A549 (cell line): ENCODE results near the gene CACNA1H. TPM values are rescaled to one million over a fixed set of nuclear protein-coding genes. Genes with fewer than 3 reads are reported as not detected.

ENCODE experiments used
- ATAC-seq, 2 experiments: fragments of 200-7000 bp in 1 of 2; fragments of >200 bp in 1 of 2; cut with Nextera tagmentation in 1 of 2; cut with Tn5 transposase in 1 of 2; 3 replicates each; pipeline versions ENCODE4 v1.8.0 to v1.9.1; 2018 to 2020; ENCODE audit warnings: mild to moderate bottlenecking in 1 of 2, moderate library complexity in 1 of 2
- CTCF ChIA-PET: fragments of 300-600 bp; sonication (Branson Sonifier 250); formaldehyde crosslinking; extraction: SDS; loops from one replicate; lab custom pipeline; 2021; ENCODE audit warnings: antibody characterized with exemption, inconsistent platforms; lab: Yijun Ruan, JAX
- POLR2A ChIA-PET: fragments of 350-600 bp; formaldehyde crosslinking; extraction: SDS; loops from one replicate; lab custom pipeline; 2021; ENCODE audit warnings: antibody characterized with exemption, inconsistent platforms; lab: Yijun Ruan, JAX
- DNase-seq, 2 experiments: peaks; one replicate each; pipeline versions ENCODE4 v3.0.0 to v3.0.0-alpha.2; 2011 to 2016; ENCODE audit warnings: low read depth in 1 of 2, low spot score in 1 of 2
- FAIRE-seq: peaks from 2 replicates; lab custom pipeline; 2011; peaks lifted over from hg19 to GRCh38; lab: Jason Lieb, UNC
- H3K27ac ChIP-seq, 2 experiments: fragments of >200 bp; sonication (Bioruptor Twin); formaldehyde crosslinking; 3 replicates each; pipeline ENCODE4 v1.5.1; 2016 to 2017
- H3K4me1 ChIP-seq: fragments of >200 bp; sonication (Bioruptor Twin); formaldehyde crosslinking; 3 replicates; pipeline ENCODE4 v1.6.1; 2016
- H3K4me2 ChIP-seq: fragments of >200 bp; sonication (Bioruptor Twin); formaldehyde crosslinking; 3 replicates; pipeline ENCODE4 v1.6.1; 2016
- H3K4me3 ChIP-seq: fragments of >200 bp; sonication (Bioruptor Twin); formaldehyde crosslinking; 3 replicates; pipeline ENCODE4 v1.5.1; 2016
- H3K9me3 ChIP-seq: fragments of >200 bp; sonication (Bioruptor Twin); formaldehyde crosslinking; 3 replicates; pipeline ENCODE4 v1.6.1; 2016
- CEBPB ChIP-seq, 2 experiments: fragments of >200 bp in 1 of 2; sonication (Bioruptor Twin) in 1 of 2; formaldehyde crosslinking in 1 of 2; IDR thresholded peaks; 2 replicates each; pipeline ENCODE4 v1.6.1; 2012 to 2016
- CHD4 ChIP-seq: fragments of 200-600 bp; sonication (generic); IDR thresholded peaks from 2 replicates; pipeline ENCODE4 v1.6.1; 2016; ENCODE audit warnings: antibody characterized with exemption, mild to moderate bottlenecking, borderline replicate concordance
- EHF ChIP-seq: fragments of 250-450 bp; sonication (Bioruptor Pico); IDR thresholded peaks from 2 replicates; pipeline ENCODE4 v1.5.0; 2020; ENCODE audit warnings: mild to moderate bottlenecking
- ESRRA ChIP-seq: fragments of 150-350 bp; IDR thresholded peaks from 2 replicates; pipeline ENCODE4 v1.6.1; 2014; ENCODE audit warnings: mild to moderate bottlenecking, low read length, borderline replicate concordance
- FOSL2 ChIP-seq, 2 experiments: fragments of 450-650 bp in 1 of 2; fragments of >200 bp in 1 of 2; sonication (Bioruptor Twin) in 1 of 2; formaldehyde crosslinking; IDR thresholded peaks; 2 replicates each; pipeline versions ENCODE4 v1.5.0 to v1.6.1; 2016 to 2020; ENCODE audit warnings: mild to moderate bottlenecking in 1 of 2, moderate library complexity in 1 of 2
- FOXS1 ChIP-seq: fragments of 250-450 bp; sonication (Bioruptor Pico); IDR thresholded peaks from 2 replicates; pipeline ENCODE4 v1.5.0; 2020; ENCODE audit warnings: mild to moderate bottlenecking, moderate library complexity
- HEYL ChIP-seq: fragments of 250-450 bp; sonication (Bioruptor Pico); IDR thresholded peaks from 2 replicates; pipeline ENCODE4 v1.8.0; 2021; ENCODE audit warnings: mild to moderate bottlenecking, moderate library complexity
- HOXB13 ChIP-seq: fragments of 250-450 bp; sonication (Bioruptor Pico); IDR thresholded peaks from 2 replicates; pipeline ENCODE4 v1.5.0; 2020; ENCODE audit warnings: low read depth, mild to moderate bottlenecking, moderate library complexity
- HOXB5 ChIP-seq: fragments of 250-450 bp; sonication (Bioruptor Pico); IDR thresholded peaks from 2 replicates; pipeline ENCODE4 v1.5.0; 2020; ENCODE audit warnings: mild to moderate bottlenecking, moderate library complexity
- JUNB ChIP-seq: fragments of >200 bp; sonication (Bioruptor Twin); formaldehyde crosslinking; IDR thresholded peaks from 2 replicates; pipeline ENCODE4 v1.6.1; 2016
- MAFK ChIP-seq: fragments of 450-650 bp; IDR thresholded peaks from 2 replicates; pipeline ENCODE4 v1.6.1; 2014; ENCODE audit not compliant: partially characterized antibody
- PHF8 ChIP-seq: fragments of 200-600 bp; sonication (generic); IDR thresholded peaks from 2 replicates; pipeline ENCODE4 v1.6.1; 2016; ENCODE audit warnings: low read depth, mild to moderate bottlenecking, antibody characterized with exemption, moderate library complexity, borderline replicate concordance
- POLR2AphosphoS2 ChIP-seq: conservative IDR thresholded peaks from 2 replicates; pipeline ENCODE4 v1.6.1; 2012; ENCODE audit warnings: low read length, improper control_type of control experiment, inconsistent platforms
- RARB ChIP-seq: fragments of 250-450 bp; sonication (Bioruptor Pico); IDR thresholded peaks from 2 replicates; pipeline ENCODE4 v1.8.0; 2021; ENCODE audit warnings: mild to moderate bottlenecking, moderate library complexity
- RNF2 ChIP-seq: fragments of 200-600 bp; sonication (generic); IDR thresholded peaks from 2 replicates; pipeline ENCODE4 v1.6.1; 2016; ENCODE audit warnings: low read depth, mild to moderate bottlenecking, antibody characterized with exemption, moderate library complexity, borderline replicate concordance
- SMC3 ChIP-seq: fragments of >200 bp; sonication (Bioruptor Twin); formaldehyde crosslinking; IDR thresholded peaks from 3 replicates; pipeline ENCODE4 v1.6.1; 2018; ENCODE audit warnings: inconsistent platforms
- TFCP2L1 ChIP-seq: fragments of 250-450 bp; sonication (Bioruptor Pico); IDR thresholded peaks from 2 replicates; pipeline ENCODE4 v1.5.0; 2021; ENCODE audit warnings: mild to moderate bottlenecking
- TP53 ChIP-seq: fragments of 250-450 bp; sonication (Bioruptor Pico); IDR thresholded peaks from 2 replicates; pipeline ENCODE4 v1.5.0; 2021; ENCODE audit warnings: mild to moderate bottlenecking, moderate library complexity
- ZC3H11A ChIP-seq: fragments of 450-650 bp; IDR thresholded peaks from 2 replicates; pipeline ENCODE4 v1.6.1; 2014; ENCODE audit warnings: antibody characterized with exemption, mild to moderate bottlenecking
- ZNF302 ChIP-seq: fragments of 250-450 bp; sonication (Bioruptor Pico); IDR thresholded peaks from 2 replicates; pipeline ENCODE4 v1.9.0; 2021; ENCODE audit warnings: inconsistent platforms, mild to moderate bottlenecking, moderate library complexity
- WGBS: methylation state at CpG from one replicate; pipeline ENCODE4 v1.1.6; 2017; ENCODE audit errors: missing lambda C conversion rate; 5-methylcytosine and 5-hydroxymethylcytosine counted together
- polyA plus RNA-seq, 4 experiments: library from polyadenylated mRNA; depleted of rRNA in 3 of 4; stranded (reverse); fragments of >200 nt; fragmentation: RNase III in 1 of 4; extraction: RNeasy Plus Mini Kit Qiagen cat#74134 plus additional on column Dnase treatment in 1 of 4; gene quantifications; 2 replicates in 3 of 4; 3 replicates in 1 of 4; pipeline ENCODE4 v1.2.3, GENCODE V29; 2011 to 2017
- TF ChIP-seq, protein P1 (sequence below): fragments of >200 bp; sonication (Bioruptor Twin); formaldehyde crosslinking; IDR thresholded peaks from 3 replicates; pipeline ENCODE4 v1.6.1; 2016
- TF ChIP-seq, protein P2 (sequence below): fragments of >200 bp; sonication (Bioruptor Twin); formaldehyde crosslinking; IDR thresholded peaks from 3 replicates; pipeline ENCODE4 v1.5.1; 2016
- TF ChIP-seq, protein P3 (sequence below): fragments of 450-650 bp; IDR thresholded peaks from 2 replicates; pipeline ENCODE4 v1.6.1; 2014; ENCODE audit warnings: antibody characterized with exemption
- TF ChIP-seq, protein P4 (sequence below): fragments of 150-350 bp; IDR thresholded peaks from 2 replicates; pipeline ENCODE4 v1.6.1; 2014; ENCODE audit warnings: low read depth, mild to moderate bottlenecking, low read length

Gene CACNA1H
- polyA plus RNA-seq, 2 of the 4 experiments (the other 2 are of a cell fraction) = 7.2 to 15.8 TPM

DNA sequence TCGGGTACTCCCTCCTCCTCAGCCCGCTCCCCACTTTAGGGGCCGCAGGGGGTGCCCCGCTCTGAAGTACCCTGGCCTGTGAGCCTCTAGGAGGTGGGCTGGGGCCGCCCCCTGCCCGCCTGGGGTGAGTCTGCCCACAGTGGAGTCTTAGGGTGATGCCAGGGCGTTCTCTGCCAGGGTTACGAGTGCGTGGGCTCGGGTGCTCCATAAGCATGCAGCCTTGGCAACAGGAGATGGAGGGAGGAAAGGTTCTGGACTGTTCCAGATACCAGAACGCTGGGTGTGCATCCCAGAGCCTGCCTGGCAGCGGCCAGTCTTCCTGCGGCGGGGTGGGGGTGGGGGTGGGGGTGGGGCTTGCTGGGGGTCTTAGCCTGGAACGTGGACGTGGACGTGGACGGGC, 15.9 kb downstream of the CACNA1H start:
- ATAC-seq (no peak), DNase-seq (no peak), FAIRE-seq (no peak)
- no peak overlapping the region for H3K27ac ChIP-seq
- H3K4me3 ChIP-seq = no peak overlapping the region
- H3K4me1 ChIP-seq = peaks cover 11% of the 10 kb centered on the region
- ChIA-PET POLR2A (no interaction called here), CTCF (interaction anchor here (4.5 kb wide), 1 partner anchor 12 kb away, joined by 30 read pairs; no protein-coding TSS in a partner anchor)
- TF ChIP-seq RNF2 = no peak
- TF ChIP-seq SMC3 = no peak
- no peak for TF ChIP-seq FOXS1 (CRISPR knock-in tag)
- TF ChIP-seq ZC3H11A = no peak
- TF ChIP-seq JUNB = no peak
- TF ChIP-seq HEYL (CRISPR knock-in tag) = no peak
- TF ChIP-seq HOXB13 (CRISPR knock-in tag) = no peak
- TF ChIP-seq ZNF302 (CRISPR knock-in tag) = no peak
- TF ChIP-seq, protein P1, sequence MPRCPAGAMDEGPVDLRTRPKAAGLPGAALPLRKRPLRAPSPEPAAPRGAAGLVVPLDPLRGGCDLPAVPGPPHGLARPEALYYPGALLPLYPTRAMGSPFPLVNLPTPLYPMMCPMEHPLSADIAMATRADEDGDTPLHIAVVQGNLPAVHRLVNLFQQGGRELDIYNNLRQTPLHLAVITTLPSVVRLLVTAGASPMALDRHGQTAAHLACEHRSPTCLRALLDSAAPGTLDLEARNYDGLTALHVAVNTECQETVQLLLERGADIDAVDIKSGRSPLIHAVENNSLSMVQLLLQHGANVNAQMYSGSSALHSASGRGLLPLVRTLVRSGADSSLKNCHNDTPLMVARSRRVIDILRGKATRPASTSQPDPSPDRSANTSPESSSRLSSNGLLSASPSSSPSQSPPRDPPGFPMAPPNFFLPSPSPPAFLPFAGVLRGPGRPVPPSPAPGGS = no peak
- TF ChIP-seq FOSL2 (IDR thresholded peaks at IDR 0.05) = no peak
- no peak for TF ChIP-seq FOSL2 (CRISPR knock-in tag; IDR thresholded peaks at IDR 0.05)
- TF ChIP-seq CHD4 = no peak
- no peak for TF ChIP-seq POLR2AphosphoS2
- TF ChIP-seq MAFK = no peak
- no peak for TF ChIP-seq RARB (CRISPR knock-in tag)
- no peak overlapping the region for H3K4me2 ChIP-seq
- no peaks in the 10 kb centered on the region for H3K9me3 ChIP-seq
- WGBS = 87% methylated on average over 11 of the region's 18 CpGs

DNA sequence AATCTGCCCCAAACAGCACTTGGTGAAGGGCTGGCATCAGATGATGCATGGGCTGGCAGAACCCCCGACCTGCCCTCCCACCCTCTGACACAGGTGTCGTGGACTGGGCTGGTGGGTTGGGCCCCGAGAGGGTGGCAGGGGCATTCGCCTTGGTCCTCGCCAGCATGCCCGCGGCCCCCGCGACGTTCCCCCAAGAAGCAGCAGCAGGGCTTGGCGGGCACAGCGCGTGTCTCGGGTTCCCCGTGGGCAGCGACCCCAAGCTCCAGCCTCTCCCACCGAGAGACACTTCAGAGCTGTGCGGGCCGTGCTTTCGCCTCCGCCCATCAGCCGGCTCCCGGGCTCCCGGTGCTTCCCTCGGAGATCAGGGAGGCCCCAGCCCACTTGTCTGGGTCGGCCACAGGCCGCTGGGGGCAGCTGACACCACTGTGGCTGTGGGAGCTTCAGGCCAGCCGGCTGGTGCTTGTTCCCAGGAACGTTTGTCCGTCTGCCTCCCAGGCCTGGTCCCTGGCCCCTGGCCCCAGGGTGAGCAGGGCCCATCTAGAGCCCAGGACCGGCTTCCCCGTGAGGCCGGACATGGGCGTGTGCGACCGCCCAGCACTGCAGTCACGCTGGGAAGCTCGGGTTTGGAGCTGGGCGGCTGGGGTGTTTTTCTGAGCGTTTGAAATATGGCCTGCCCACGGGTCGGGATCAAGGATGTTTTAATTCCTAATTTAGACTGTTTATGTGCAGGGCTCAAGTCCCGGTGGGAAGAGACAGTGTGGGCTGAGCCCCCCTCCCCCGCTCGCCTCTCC, 16.6 kb downstream of the CACNA1H start:
- Histone ChIP-seq H3K4me2 (no peak overlapping the region), H3K27ac (no peak overlapping the region), H3K4me1 (peaks cover 16% of the 10 kb centered on the region), H3K9me3 (no peaks in the 10 kb centered on the region), H3K4me3 (no peak overlapping the region)
- 85% methylated on average over 27 of the region's 45 CpGs for WGBS
- TF ChIP-seq, protein P2, sequence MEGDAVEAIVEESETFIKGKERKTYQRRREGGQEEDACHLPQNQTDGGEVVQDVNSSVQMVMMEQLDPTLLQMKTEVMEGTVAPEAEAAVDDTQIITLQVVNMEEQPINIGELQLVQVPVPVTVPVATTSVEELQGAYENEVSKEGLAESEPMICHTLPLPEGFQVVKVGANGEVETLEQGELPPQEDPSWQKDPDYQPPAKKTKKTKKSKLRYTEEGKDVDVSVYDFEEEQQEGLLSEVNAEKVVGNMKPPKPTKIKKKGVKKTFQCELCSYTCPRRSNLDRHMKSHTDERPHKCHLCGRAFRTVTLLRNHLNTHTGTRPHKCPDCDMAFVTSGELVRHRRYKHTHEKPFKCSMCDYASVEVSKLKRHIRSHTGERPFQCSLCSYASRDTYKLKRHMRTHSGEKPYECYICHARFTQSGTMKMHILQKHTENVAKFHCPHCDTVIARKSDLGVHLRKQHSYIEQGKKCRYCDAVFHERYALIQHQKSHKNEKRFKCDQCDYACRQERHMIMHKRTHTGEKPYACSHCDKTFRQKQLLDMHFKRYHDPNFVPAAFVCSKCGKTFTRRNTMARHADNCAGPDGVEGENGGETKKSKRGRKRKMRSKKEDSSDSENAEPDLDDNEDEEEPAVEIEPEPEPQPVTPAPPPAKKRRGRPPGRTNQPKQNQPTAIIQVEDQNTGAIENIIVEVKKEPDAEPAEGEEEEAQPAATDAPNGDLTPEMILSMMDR = no peak
- TF ChIP-seq TP53 (no peak), PHF8 (no peak), CEBPB (IDR thresholded peaks at IDR 0.05) (no peak), FOXS1 (CRISPR knock-in tag) (no peak), TFCP2L1 (CRISPR knock-in tag) (no peak), JUNB (no peak), POLR2AphosphoS2 (no peak), HOXB5 (CRISPR knock-in tag) (no peak), ESRRA (no peak), EHF (CRISPR knock-in tag) (no peak)
- TF ChIP-seq, protein P3, sequence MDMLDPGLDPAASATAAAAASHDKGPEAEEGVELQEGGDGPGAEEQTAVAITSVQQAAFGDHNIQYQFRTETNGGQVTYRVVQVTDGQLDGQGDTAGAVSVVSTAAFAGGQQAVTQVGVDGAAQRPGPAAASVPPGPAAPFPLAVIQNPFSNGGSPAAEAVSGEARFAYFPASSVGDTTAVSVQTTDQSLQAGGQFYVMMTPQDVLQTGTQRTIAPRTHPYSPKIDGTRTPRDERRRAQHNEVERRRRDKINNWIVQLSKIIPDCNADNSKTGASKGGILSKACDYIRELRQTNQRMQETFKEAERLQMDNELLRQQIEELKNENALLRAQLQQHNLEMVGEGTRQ = no peak
- TF ChIP-seq, protein P4, sequence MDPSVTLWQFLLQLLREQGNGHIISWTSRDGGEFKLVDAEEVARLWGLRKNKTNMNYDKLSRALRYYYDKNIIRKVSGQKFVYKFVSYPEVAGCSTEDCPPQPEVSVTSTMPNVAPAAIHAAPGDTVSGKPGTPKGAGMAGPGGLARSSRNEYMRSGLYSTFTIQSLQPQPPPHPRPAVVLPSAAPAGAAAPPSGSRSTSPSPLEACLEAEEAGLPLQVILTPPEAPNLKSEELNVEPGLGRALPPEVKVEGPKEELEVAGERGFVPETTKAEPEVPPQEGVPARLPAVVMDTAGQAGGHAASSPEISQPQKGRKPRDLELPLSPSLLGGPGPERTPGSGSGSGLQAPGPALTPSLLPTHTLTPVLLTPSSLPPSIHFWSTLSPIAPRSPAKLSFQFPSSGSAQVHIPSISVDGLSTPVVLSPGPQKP = no peak
- no peak for DNase-seq
- ATAC-seq = no peak
- CTCF ChIA-PET = interaction anchor here (1.2 to 4.5 kb wide), 4 partner anchors 9 to 92 kb away, joined by 4 to 30 read pairs (median 8); no protein-coding TSS in a partner anchor
- POLR2A ChIA-PET = no interaction called here
- no peak for FAIRE-seq
